Lower leg skin (tissue), 3 donors: Measurements from ENCODE around the gene KCND2.

Experiments used
- CTCF ChIP-seq, 3 donors: fragments of 450-650 bp; IDR thresholded peaks; one replicate each; pipeline ENCODE4 v1.5.1; 2016; ENCODE audit warnings: antibody characterized with exemption in 3 of 3, mild to moderate bottlenecking in 3 of 3, moderate library complexity in 2 of 3
- POLR2A ChIP-seq, 2 donors: fragments of 450-650 bp; IDR thresholded peaks; one replicate each; pipeline ENCODE4 v1.6.1; 2016 to 2017; ENCODE audit warnings: antibody characterized with exemption in 2 of 2, mild to moderate bottlenecking in 1 of 2, moderate library complexity in 1 of 2

- TF ChIP-seq CTCF (IDR thresholded peaks at IDR 0.05) (no peak), POLR2A (IDR thresholded peaks at IDR 0.05) (no peak)
Measured at GRCh38 chr7:120538335-120538734, 265.4 kb downstream of the KCND2 start.
